Panc1 (cell line): ENCODE measurements around the gene IRGQ. TPM values are rescaled to one million over a fixed set of nuclear protein-coding genes. Genes with fewer than 3 reads are reported as not detected.

Source experiments
- ATAC-seq: fragments of 200-7000 bp; cut with Tn5 transposase; 2 replicates; pipeline ENCODE4 v1.9.1; 2020; ENCODE audit warnings: mild to moderate bottlenecking, moderate library complexity
- BruUV-seq: library from RNA; stranded (reverse); fragments of 400-500 nt; replicated peaks from 2 replicates; lab custom pipeline; 2021; lab: Mats Ljungman, UMichigan
- CTCF ChIA-PET: fragments of 300-600 bp; sonication (Branson Sonifier 250); formaldehyde crosslinking; loops from one replicate; lab custom pipeline; 2022; ENCODE audit warnings: antibody characterized with exemption; lab: Charles Lee
- POLR2A ChIA-PET: fragments of 300-600 bp; sonication (Branson Sonifier 250); formaldehyde crosslinking; loops from one replicate; lab custom pipeline; 2022; ENCODE audit warnings: antibody characterized with exemption; lab: Charles Lee
- DNase-seq: peaks from one replicate; pipeline ENCODE4 v3.0.0-alpha.2; 2010; ENCODE audit warnings: low read depth, low spot score
- H3K27ac ChIP-seq: 2 replicates; pipeline ENCODE4 v1.5.1; 2011; ENCODE audit warnings: mild to moderate bottlenecking, low read length, inconsistent platforms
- H3K27me3 ChIP-seq: fragments of 200-500 bp; sonication (Bioruptor generic); 2 replicates; pipeline ENCODE4 v1.6.0; 2014; ENCODE audit warnings: low read length, inconsistent platforms; ENCODE audit not compliant: control insufficient read depth, insufficient read depth
- H3K36me3 ChIP-seq: fragments of 200-500 bp; sonication (Bioruptor generic); 2 replicates; pipeline ENCODE4 v1.5.1; 2014; ENCODE audit warnings: inconsistent platforms, mild to moderate bottlenecking, low read length, moderate library complexity; ENCODE audit not compliant: control insufficient read depth, insufficient read depth
- H3K4me1 ChIP-seq: 2 replicates; pipeline ENCODE4 v1.5.1; 2011; ENCODE audit warnings: inconsistent platforms, mild to moderate bottlenecking, low read length, moderate library complexity; ENCODE audit not compliant: control insufficient read depth, insufficient read depth
- H3K4me3 ChIP-seq, 2 experiments: 2 replicates each; pipeline ENCODE4 v1.5.1; 2011 to 2012; ENCODE audit warnings: low read depth in 2 of 2, low read length in 2 of 2, mild to moderate bottlenecking in 2 of 2, inconsistent platforms in 1 of 2, moderate library complexity in 1 of 2
- H3K9me3 ChIP-seq: fragments of 200-500 bp; sonication (Bioruptor generic); 2 replicates; pipeline ENCODE4 v1.5.1; 2014; ENCODE audit warnings: low read depth, mild to moderate bottlenecking, inconsistent platforms, low read length, moderate library complexity; ENCODE audit not compliant: control insufficient read depth, insufficient read depth
- POLR2AphosphoS5 ChIP-seq: IDR thresholded peaks from 2 replicates; pipeline ENCODE4 v1.6.1; 2012; ENCODE audit warnings: mild to moderate bottlenecking, low read depth, low read length, moderate library complexity
- SIN3A ChIP-seq: IDR thresholded peaks from 2 replicates; pipeline ENCODE4 v1.6.1; 2012; ENCODE audit warnings: low read depth, mild to moderate bottlenecking, low read length, moderate library complexity, borderline replicate concordance; ENCODE audit not compliant: insufficient read depth
- TCF7L2 ChIP-seq: IDR thresholded peaks from 2 replicates; pipeline ENCODE4 v1.6.1; 2011; ENCODE audit warnings: mild to moderate bottlenecking, low read depth, low read length, inconsistent platforms
- in situ Hi-C: cut with HindIII; loops from 2 replicates; pipeline ENCODE4 v1.10.0; 2016; ENCODE audit warnings: low sequenced_read_pairs, low pct_unique_long_range_greater_than_20kb
- intact Hi-C: fragments of 100-400 bp; cut with micrococcal nuclease; formaldehyde crosslinking; loops from one replicate; pipeline ENCODE4 v1.10.0; 2022; ENCODE audit not compliant: unreplicated experiment
- total RNA-seq: library from RNA; stranded (reverse); gene quantifications from one replicate; pipeline ENCODE4 v1.2.1, GENCODE V29; 2021; ENCODE audit not compliant: unreplicated experiment
- TF ChIP-seq, protein P1 (sequence below): fragments of 450-650 bp; IDR thresholded peaks from 2 replicates; pipeline ENCODE4 v1.5.1; 2017; ENCODE audit warnings: mild to moderate bottlenecking
- TF ChIP-seq, protein P2 (sequence below), 2 experiments: IDR thresholded peaks; 2 replicates each; pipeline ENCODE4 v1.6.1; 2011 to 2012; ENCODE audit warnings: low read depth in 2 of 2, control low read depth in 1 of 2, low read length in 1 of 2, mild to moderate bottlenecking in 1 of 2, moderate library complexity in 1 of 2; ENCODE audit not compliant: insufficient read depth in 1 of 2

The IRGQ gene
- total RNA-seq, 1 experiment from 2014 or later, result 20.4 TPM

DNA sequence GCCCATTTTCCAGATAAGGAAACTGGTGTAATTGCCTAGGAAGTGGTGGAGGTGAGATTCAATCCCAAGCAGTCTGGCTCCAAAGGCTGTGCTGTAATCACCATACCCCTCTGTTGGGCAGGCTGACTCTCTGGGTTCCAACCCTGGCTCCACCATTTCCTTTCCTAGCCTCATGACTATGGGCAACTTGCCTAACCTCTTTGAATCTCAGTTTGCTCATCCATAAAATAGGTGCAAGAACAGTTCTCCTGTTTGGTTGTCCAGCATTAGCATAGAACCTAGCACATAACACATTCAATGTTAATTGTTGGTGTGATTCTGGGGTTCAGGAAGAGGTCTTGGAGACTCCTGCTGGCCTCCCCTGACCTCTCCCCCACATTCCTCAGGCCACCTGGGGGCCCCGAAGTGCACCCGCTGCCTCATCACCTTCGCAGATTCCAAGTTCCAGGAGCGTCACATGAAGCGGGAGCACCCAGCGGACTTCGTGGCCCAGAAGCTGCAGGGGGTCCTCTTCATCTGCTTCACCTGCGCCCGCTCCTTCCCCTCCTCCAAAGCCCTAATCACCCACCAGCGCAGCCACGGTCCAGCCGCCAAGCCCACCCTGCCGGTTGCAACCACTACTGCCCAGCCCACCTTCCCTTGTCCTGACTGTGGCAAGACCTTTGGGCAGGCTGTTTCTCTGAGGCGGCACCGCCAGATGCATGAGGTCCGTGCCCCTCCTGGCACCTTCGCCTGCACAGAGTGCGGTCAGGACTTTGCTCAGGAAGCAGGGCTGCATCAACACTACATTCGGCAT lies 2.7 kb upstream of the IRGQ start:
- no peak overlapping the region for H3K4me3 ChIP-seq
- H3K4me1 ChIP-seq, result peaks cover 7% of the 10 kb centered on the region; the same call in 1 of the 2 replicates
- DNase-seq (no peak), ATAC-seq (no peak)
- peaks cover 6% of the 10 kb centered on the region; the same call in 1 of the 2 replicates for H3K36me3 ChIP-seq
- H3K27me3 ChIP-seq, result no peaks in the 10 kb centered on the region
- no peaks in the 10 kb centered on the region for H3K9me3 ChIP-seq
- H3K27ac ChIP-seq, result no peak overlapping the region
- ChIA-PET CTCF (no interaction called here), POLR2A (interaction anchor here (0.6 kb wide), 1 partner anchor 40 kb away, joined by 3 read pairs; no protein-coding TSS in a partner anchor)
- in situ Hi-C loops (no loop called here), intact Hi-C loops (no loop called here)
- BruUV-seq, result no TSS peak
- TF ChIP-seq TCF7L2 (no peak), SIN3A (no peak), POLR2AphosphoS5 (no peak)
- TF ChIP-seq, protein P1, sequence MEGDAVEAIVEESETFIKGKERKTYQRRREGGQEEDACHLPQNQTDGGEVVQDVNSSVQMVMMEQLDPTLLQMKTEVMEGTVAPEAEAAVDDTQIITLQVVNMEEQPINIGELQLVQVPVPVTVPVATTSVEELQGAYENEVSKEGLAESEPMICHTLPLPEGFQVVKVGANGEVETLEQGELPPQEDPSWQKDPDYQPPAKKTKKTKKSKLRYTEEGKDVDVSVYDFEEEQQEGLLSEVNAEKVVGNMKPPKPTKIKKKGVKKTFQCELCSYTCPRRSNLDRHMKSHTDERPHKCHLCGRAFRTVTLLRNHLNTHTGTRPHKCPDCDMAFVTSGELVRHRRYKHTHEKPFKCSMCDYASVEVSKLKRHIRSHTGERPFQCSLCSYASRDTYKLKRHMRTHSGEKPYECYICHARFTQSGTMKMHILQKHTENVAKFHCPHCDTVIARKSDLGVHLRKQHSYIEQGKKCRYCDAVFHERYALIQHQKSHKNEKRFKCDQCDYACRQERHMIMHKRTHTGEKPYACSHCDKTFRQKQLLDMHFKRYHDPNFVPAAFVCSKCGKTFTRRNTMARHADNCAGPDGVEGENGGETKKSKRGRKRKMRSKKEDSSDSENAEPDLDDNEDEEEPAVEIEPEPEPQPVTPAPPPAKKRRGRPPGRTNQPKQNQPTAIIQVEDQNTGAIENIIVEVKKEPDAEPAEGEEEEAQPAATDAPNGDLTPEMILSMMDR, result no peak
- TF ChIP-seq, protein P2, sequence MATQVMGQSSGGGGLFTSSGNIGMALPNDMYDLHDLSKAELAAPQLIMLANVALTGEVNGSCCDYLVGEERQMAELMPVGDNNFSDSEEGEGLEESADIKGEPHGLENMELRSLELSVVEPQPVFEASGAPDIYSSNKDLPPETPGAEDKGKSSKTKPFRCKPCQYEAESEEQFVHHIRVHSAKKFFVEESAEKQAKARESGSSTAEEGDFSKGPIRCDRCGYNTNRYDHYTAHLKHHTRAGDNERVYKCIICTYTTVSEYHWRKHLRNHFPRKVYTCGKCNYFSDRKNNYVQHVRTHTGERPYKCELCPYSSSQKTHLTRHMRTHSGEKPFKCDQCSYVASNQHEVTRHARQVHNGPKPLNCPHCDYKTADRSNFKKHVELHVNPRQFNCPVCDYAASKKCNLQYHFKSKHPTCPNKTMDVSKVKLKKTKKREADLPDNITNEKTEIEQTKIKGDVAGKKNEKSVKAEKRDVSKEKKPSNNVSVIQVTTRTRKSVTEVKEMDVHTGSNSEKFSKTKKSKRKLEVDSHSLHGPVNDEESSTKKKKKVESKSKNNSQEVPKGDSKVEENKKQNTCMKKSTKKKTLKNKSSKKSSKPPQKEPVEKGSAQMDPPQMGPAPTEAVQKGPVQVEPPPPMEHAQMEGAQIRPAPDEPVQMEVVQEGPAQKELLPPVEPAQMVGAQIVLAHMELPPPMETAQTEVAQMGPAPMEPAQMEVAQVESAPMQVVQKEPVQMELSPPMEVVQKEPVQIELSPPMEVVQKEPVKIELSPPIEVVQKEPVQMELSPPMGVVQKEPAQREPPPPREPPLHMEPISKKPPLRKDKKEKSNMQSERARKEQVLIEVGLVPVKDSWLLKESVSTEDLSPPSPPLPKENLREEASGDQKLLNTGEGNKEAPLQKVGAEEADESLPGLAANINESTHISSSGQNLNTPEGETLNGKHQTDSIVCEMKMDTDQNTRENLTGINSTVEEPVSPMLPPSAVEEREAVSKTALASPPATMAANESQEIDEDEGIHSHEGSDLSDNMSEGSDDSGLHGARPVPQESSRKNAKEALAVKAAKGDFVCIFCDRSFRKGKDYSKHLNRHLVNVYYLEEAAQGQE (IDR thresholded peaks at IDR 0.05; ENCODE audit: insufficient read depth in 1 of 2, low read depth in 2 of 2, low read length in 1 of 2), result no peak

DNA sequence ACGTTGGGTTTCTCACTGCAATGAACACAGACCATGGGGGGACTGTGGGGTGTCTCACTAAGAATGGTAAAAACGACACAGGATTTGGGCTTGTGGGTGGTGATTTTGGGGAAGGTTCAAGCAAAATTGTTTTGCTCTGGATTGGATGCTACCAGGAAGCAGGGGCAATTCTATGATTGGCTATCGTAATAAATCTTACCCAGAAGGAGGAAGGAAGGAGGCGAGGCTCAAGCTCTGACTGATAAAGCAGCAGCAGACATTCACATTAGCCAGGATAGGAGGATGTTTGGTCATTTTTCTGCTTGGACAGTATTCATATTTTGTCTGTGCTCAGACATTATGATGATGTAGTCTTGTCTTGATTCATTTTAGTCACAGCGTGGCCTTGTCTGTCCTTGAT lies 1.9 kb upstream of the IRGQ start:
- ChIA-PET POLR2A (interaction anchor here (0.6 kb wide), 1 partner anchor 85 kb away, joined by 5 read pairs; no protein-coding TSS in a partner anchor), CTCF (no interaction called here)
- in situ Hi-C loops, result no loop called here
- no TSS peak for BruUV-seq
- TF ChIP-seq, protein P1, result no peak
- TF ChIP-seq POLR2AphosphoS5 (no peak), TCF7L2 (no peak), SIN3A (no peak)
- TF ChIP-seq, protein P2 (IDR thresholded peaks at IDR 0.05; ENCODE audit: insufficient read depth in 1 of 2, low read depth in 2 of 2, low read length in 1 of 2), result no peak
- Histone ChIP-seq H3K9me3 (no peaks in the 10 kb centered on the region), H3K27ac (no peak overlapping the region), H3K4me1 (peaks cover 7% of the 10 kb centered on the region; the same call in 1 of the 2 replicates), H3K4me3 (peak overlapping the region; percentile 82 to 95; a peak in 3 of 4 replicates), H3K36me3 (peaks cover 6% of the 10 kb centered on the region; the same call in 1 of the 2 replicates), H3K27me3 (no peaks in the 10 kb centered on the region)
- intact Hi-C loops, result no loop called here
- no peak for ATAC-seq
- no peak for DNase-seq
